Ectodermal cell (in vitro differentiated cells): ENCODE measurements around the gene HOXD3. TPM values are rescaled to one million over a fixed set of nuclear protein-coding genes. Genes with fewer than 3 reads are reported as not detected.
A peak's percentile ranks its signal among the peaks of the same experiment; 100 is the strongest.

Source experiments
- H3K27ac ChIP-seq: 2 replicates; pipeline ENCODE4 v1.7.0; 2013; ENCODE audit warnings: mild to moderate bottlenecking, low read depth, low read length; ENCODE audit not compliant: insufficient read depth, poor library complexity, severe bottlenecking
- H3K27me3 ChIP-seq: 2 replicates; pipeline ENCODE4 v1.7.0; 2013; ENCODE audit warnings: mild to moderate bottlenecking, low read length; ENCODE audit not compliant: insufficient read depth, control insufficient read depth, poor library complexity, severe bottlenecking
- H3K36me3 ChIP-seq: one replicate; pipeline ENCODE4 v1.7.0; 2013; ENCODE audit warnings: low read length; ENCODE audit not compliant: control insufficient read depth, insufficient read depth
- H3K4me1 ChIP-seq: one replicate; pipeline ENCODE4 v1.7.0; 2013; ENCODE audit warnings: low read length; ENCODE audit not compliant: control insufficient read depth, insufficient read depth
- H3K4me3 ChIP-seq: 2 replicates; pipeline ENCODE4 v1.7.0; 2013; ENCODE audit warnings: low read depth, low read length, control low read depth; ENCODE audit not compliant: insufficient read depth
- H3K9me3 ChIP-seq: 2 replicates; pipeline ENCODE4 v1.7.0; 2013; ENCODE audit warnings: mild to moderate bottlenecking, low read length, moderate library complexity; ENCODE audit not compliant: control insufficient read depth
- WGBS, 2 experiments: methylation state at CpG; one replicate each; pipeline ENCODE4 v1.1.7; 2013; ENCODE audit warnings: missing lambda C conversion rate in 2 of 2; 5-methylcytosine and 5-hydroxymethylcytosine counted together
- polyA plus RNA-seq, 4 experiments: library from polyadenylated mRNA; stranded (reverse); fragments of 50-300 nt; gene quantifications; one replicate each; pipeline ENCODE4 v1.2.3, GENCODE V29; 2013

Gene HOXD3
- polyA plus RNA-seq (2013, experiment 1 of 4), result 0.54 TPM
- not detected for polyA plus RNA-seq (2013, experiment 2 of 4)
- 1.5 TPM for polyA plus RNA-seq (2013, experiment 3 of 4)
- polyA plus RNA-seq (2013, experiment 4 of 4), result 0.61 TPM

GRCh38 chr2:176156807-176157498, at the start of gene HOXD3:
TSS of gene HOXD3 (plus strand) at chr2:176157307. CDS start at chr2:176169115, 11,808 bp downstream.
- Histone ChIP-seq H3K9me3 (no peaks in the 10 kb centered on the region), H3K27ac (peak within 1 kb of the TSS; percentile 28), H3K4me1 (no peaks in the 10 kb centered on the region), H3K27me3 (peaks cover 100% of the 10 kb centered on the region), H3K4me3 (no peak within 1 kb of the TSS), H3K36me3 (no peaks in the 10 kb centered on the region)
- 4% methylated on average over 48 of the region's 48 CpGs for WGBS, 2 experiments

GRCh38 chr2:176107731-176108181, 49.4 kb upstream of the HOXD3 start:
- Histone ChIP-seq H3K36me3 (no peaks in the 10 kb centered on the region), H3K4me1 (no peaks in the 10 kb centered on the region), H3K4me3 (no peak overlapping the region), H3K27ac (no peak overlapping the region), H3K27me3 (peaks cover 100% of the 10 kb centered on the region), H3K9me3 (no peaks in the 10 kb centered on the region)
- WGBS, 2 experiments, result 1 to 2% methylated on average over 58 to 59 of the region's 59 CpGs

GRCh38 chr2:176109192-176109901, 47.8 kb upstream of the HOXD3 start:
- H3K36me3 ChIP-seq, result no peaks in the 10 kb centered on the region
- no peak overlapping the region for H3K27ac ChIP-seq
- H3K27me3 ChIP-seq, result peaks cover 100% of the 10 kb centered on the region
- no peak overlapping the region for H3K4me3 ChIP-seq
- H3K4me1 ChIP-seq, result no peaks in the 10 kb centered on the region
- WGBS, 2 experiments, result 5 to 8% methylated on average over 25 to 26 of the region's 26 CpGs
- H3K9me3 ChIP-seq, result no peaks in the 10 kb centered on the region

GRCh38 chr2:176109946-176110345, 47.2 kb upstream of the HOXD3 start:
- Histone ChIP-seq H3K36me3 (no peaks in the 10 kb centered on the region), H3K4me1 (no peaks in the 10 kb centered on the region), H3K27ac (no peak overlapping the region), H3K27me3 (peaks cover 100% of the 10 kb centered on the region), H3K4me3 (no peak overlapping the region), H3K9me3 (no peaks in the 10 kb centered on the region)
- WGBS, 2 experiments, result 31 to 33% methylated on average over 4 of the region's 4 CpGs

- H3K4me3 ChIP-seq, result no peak overlapping the region
- no peaks in the 10 kb centered on the region for H3K36me3 ChIP-seq
- H3K27me3 ChIP-seq, result peaks cover 100% of the 10 kb centered on the region
- no peaks in the 10 kb centered on the region for H3K9me3 ChIP-seq
- no peaks in the 10 kb centered on the region for H3K4me1 ChIP-seq
- WGBS, 2 experiments, result 30 to 31% methylated on average over 6 to 7 of the region's 7 CpGs
- H3K27ac ChIP-seq, result no peak overlapping the region
These were observed 46.4 kb upstream of the HOXD3 start for GRCh38 chr2:176110415-176111308.

GRCh38 chr2:176111309-176111663, 45.8 kb upstream of the HOXD3 start:
- H3K27me3 ChIP-seq, result peaks cover 100% of the 10 kb centered on the region
- no peaks in the 10 kb centered on the region for H3K4me1 ChIP-seq
- no peak overlapping the region for H3K4me3 ChIP-seq
- no peaks in the 10 kb centered on the region for H3K9me3 ChIP-seq
- 1 to 3% methylated on average over 16 of the region's 16 CpGs for WGBS, 2 experiments
- no peak overlapping the region for H3K27ac ChIP-seq
- H3K36me3 ChIP-seq, result no peaks in the 10 kb centered on the region

GRCh38 chr2:176111846-176112374, 45.2 kb upstream of the HOXD3 start:
- 4 to 7% methylated on average over 28 to 29 of the region's 29 CpGs for WGBS, 2 experiments
- Histone ChIP-seq H3K9me3 (no peaks in the 10 kb centered on the region), H3K27ac (no peak overlapping the region), H3K4me1 (no peaks in the 10 kb centered on the region), H3K36me3 (no peaks in the 10 kb centered on the region), H3K4me3 (no peak overlapping the region), H3K27me3 (peaks cover 100% of the 10 kb centered on the region)

GRCh38 chr2:176112375-176113302, 44.5 kb upstream of the HOXD3 start:
- no peaks in the 10 kb centered on the region for H3K9me3 ChIP-seq
- H3K4me1 ChIP-seq, result no peaks in the 10 kb centered on the region
- WGBS, 2 experiments, result 9 to 11% methylated on average over 39 to 40 of the region's 40 CpGs
- H3K4me3 ChIP-seq, result no peak overlapping the region
- no peaks in the 10 kb centered on the region for H3K36me3 ChIP-seq
- no peak overlapping the region for H3K27ac ChIP-seq
- H3K27me3 ChIP-seq, result peaks cover 100% of the 10 kb centered on the region
